Activated T-cell treated with anti-CD3 and anti-CD28 coated beads, Interleukin-2, amount 50 U/mL, for 72 hours (primary cell): ENCODE data around the gene PAIP2. TPM values are rescaled to one million over a fixed set of nuclear protein-coding genes. Genes with fewer than 3 reads are reported as not detected.
A peak's percentile ranks its signal among the peaks of the same experiment; 100 is the strongest.
"Not testable (repeated sequence)": the region's sequence is repeated elsewhere in the genome, so short reads cannot be mapped to it uniquely, and the experiment has no call there.

Experiments
- ATAC-seq, 2 donors: fragments of 150-1000 bp; cut with Tn5 transposase; replicated peaks in 1 of 2; 2 replicates each; pipeline ENCODE4 v1.10.0; 2021; ENCODE audit warnings: moderate library complexity in 2 of 2, mild to moderate bottlenecking in 1 of 2
- DNase-seq, 2 donors: peaks; one replicate each; pipeline ENCODE4 v3.0.0; 2021 to 2022; ENCODE audit warnings: mixed read lengths in 1 of 2
- H3K27ac Mint-ChIP-seq: one replicate; pipeline ENCODE4 v1.8.0; 2022; ENCODE audit warnings: mild to moderate bottlenecking, moderate library complexity, mixed read lengths
- H3K27me3 Mint-ChIP-seq: one replicate; pipeline ENCODE4 v1.8.0; 2022; ENCODE audit warnings: low read depth, mixed read lengths
- H3K36me3 Mint-ChIP-seq, 2 donors: one replicate each; pipeline ENCODE4 v1.8.0; 2022; ENCODE audit warnings: mixed read lengths in 2 of 2, mild to moderate bottlenecking in 1 of 2; ENCODE audit not compliant: insufficient read depth in 2 of 2
- H3K4me1 Mint-ChIP-seq: one replicate; pipeline ENCODE4 v1.8.0; 2022; ENCODE audit warnings: low read depth, mixed read lengths
- H3K4me3 Mint-ChIP-seq, 2 donors: one replicate each; pipeline ENCODE4 v1.8.0; 2022; ENCODE audit warnings: mild to moderate bottlenecking in 2 of 2, mixed read lengths in 2 of 2, moderate library complexity in 2 of 2
- H3K9me3 Mint-ChIP-seq, 2 donors: one replicate each; pipeline ENCODE4 v1.8.0; 2022; ENCODE audit warnings: mixed read lengths in 2 of 2
- total RNA-seq, 2 donors: library from RNA; stranded (reverse); gene quantifications; one replicate each; pipeline ENCODE4 v1.2.3, GENCODE V29; 2022

The PAIP2 gene
- total RNA-seq, 2 donors from 2014 or later, result 141 to 144 TPM

DNA sequence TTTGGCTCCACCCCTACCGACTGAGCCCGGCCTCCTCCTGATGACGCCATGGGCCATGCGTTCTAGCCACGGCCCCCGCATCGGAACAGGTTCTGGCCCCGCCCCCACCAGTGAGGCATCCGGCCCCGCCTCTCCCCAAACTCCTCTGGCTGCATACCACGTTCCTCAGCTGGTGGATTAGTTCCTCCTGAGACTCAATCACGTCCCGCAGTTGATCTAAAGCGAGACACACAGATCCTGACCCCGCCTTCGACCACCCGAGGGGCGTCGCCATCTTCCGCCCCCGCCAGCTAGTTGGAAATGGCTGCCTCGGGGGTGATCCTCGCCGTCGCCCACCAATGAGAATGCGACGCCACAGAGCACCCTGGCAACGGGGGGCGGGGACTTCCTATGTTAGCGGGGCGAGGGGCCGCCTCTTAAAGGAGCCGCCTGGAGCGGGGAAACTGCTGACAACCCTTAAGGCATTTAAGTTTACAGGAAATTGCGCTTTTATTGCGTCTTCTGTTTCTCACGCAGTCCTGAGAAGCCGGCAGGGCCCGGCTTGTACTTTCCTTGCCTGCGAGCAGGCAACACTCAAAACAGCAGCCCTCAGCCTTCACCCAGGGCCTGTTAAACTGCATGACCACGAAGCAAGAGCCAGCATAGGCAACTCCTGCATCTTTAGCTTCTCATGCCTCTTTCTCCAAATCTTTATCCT, 62.3 kb downstream of the PAIP2 start, which contains the start of gene SPATA24:
SPATA24 (minus strand) TSS at position 303 of the 697 bp plus-strand sequence; CDS start at position 274, 29 bp downstream.
- H3K9me3 Mint-ChIP-seq, result no peaks in the 10 kb centered on the region
- peaks cover 0 to 1% of the 10 kb centered on the region in 2 donors for H3K36me3 Mint-ChIP-seq
- peak within 1 kb of the TSS; percentile 83 to 89 for H3K4me3 Mint-ChIP-seq
- H3K27me3 Mint-ChIP-seq, result no peaks in the 10 kb centered on the region
- DNase-seq (peak; percentile 99), ATAC-seq (peak; percentile 91 to 92)
- peak within 1 kb of the TSS; percentile 97 for H3K27ac Mint-ChIP-seq
- H3K4me1 Mint-ChIP-seq, result peaks cover 50% of the 10 kb centered on the region

DNA sequence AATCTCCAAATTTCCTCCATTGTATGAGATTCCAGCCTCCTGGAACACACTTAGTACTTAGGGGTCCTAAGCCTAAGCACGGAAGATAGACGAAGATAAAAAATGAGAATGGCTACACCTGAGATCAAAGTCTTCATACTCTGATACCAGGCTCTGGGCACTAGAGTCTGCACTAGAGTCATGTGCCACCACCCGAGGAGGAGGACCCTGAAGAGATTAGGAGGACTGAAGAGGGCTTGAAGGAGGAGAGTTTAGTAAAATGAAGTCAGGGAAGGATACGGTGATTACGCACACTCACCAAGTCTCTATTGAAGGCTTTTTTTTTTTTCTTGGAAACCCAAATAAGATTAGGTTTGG, 62.8 kb downstream of the PAIP2 start:
- Mint-ChIP-seq H3K27ac (peak overlapping the region; percentile 97), H3K9me3 (no peaks in the 10 kb centered on the region), H3K36me3 (peaks cover 0 to 1% of the 10 kb centered on the region in 2 donors), H3K4me1 (peaks cover 44% of the 10 kb centered on the region), H3K4me3 (peak overlapping the region; percentile 83 to 89), H3K27me3 (no peaks in the 10 kb centered on the region)
- ATAC-seq (no peak), DNase-seq (no peak)

DNA sequence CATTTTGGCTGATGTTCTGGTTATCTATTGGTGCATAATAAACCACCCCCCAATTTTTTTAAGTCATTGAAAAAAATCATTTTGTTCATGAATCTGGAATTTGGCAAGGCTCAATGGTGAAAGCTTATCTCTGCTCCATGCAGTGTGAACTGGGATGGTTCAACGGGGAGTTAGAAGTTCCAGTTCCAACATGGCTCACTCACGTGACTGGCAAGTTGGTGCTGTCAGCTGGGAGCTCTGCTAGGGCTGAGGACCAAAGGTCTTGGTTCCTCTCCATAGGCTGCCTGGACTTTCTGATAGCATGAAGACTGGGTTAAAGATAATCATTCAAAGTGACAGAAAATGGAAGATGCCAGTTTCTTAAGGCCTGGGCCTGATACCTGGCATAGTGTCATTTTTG, 65.3 kb downstream of the PAIP2 start:
- Mint-ChIP-seq H3K4me1 (peaks cover 37% of the 10 kb centered on the region), H3K27me3 (no peaks in the 10 kb centered on the region), H3K4me3 (no peak overlapping the region), H3K9me3 (no peaks in the 10 kb centered on the region), H3K36me3 (peaks cover 0 to 1% of the 10 kb centered on the region in 2 donors), H3K27ac (no peak overlapping the region)
- DNase-seq, result no peak
- ATAC-seq, result no peak

DNA sequence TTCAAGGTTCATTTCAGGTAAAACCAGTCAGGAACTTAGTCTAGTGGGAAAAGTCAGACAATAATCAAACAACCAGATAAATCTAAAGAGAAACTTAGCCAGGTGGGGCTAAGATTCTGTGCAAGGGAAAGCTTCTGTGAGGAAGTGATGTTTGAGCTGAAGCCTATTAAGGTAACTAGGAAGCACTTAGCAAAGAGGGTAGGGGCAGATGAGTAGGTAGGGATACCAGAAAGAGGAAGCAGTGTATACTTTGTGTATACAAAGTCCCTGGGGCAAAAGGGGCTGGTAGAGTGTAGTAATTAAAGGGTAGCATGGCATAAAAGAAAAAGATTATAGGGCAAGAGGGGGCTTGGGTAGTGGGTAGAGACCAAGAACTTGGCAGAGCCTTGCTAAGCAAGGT, 65.9 kb downstream of the PAIP2 start:
- no peak for DNase-seq
- Mint-ChIP-seq H3K9me3 (no peaks in the 10 kb centered on the region), H3K4me1 (peaks cover 36% of the 10 kb centered on the region), H3K27ac (no peak overlapping the region), H3K4me3 (no peak overlapping the region), H3K36me3 (peaks cover 0 to 1% of the 10 kb centered on the region in 2 donors), H3K27me3 (no peaks in the 10 kb centered on the region)
- no peak for ATAC-seq

DNA sequence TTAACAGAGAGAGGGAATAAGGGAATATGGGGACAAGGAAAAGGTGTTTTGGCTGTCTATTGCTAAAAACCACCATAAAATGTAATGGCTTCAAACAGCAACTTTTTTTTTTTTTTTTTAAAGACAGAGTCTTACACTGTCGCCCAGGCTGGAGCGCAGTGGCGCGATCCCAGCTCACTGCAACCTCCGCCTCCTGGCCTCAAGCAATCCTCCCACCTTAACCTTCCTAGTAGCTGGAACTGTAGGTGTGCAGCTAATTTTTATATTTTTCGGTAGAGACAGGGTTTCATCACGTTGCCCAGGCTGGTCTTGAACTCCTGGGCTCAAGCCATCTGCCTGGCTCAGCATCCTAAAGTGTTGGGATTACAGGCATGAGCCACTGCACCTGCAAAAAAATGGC, 66.5 kb downstream of the PAIP2 start:
- peaks cover 2 to 3% of the 10 kb centered on the region in 2 donors for H3K36me3 Mint-ChIP-seq
- no peak overlapping the region for H3K4me3 Mint-ChIP-seq
- H3K27ac Mint-ChIP-seq, result no peak overlapping the region
- ATAC-seq (no peak), DNase-seq (no peak)
- H3K27me3 Mint-ChIP-seq, result no peaks in the 10 kb centered on the region
- H3K4me1 Mint-ChIP-seq, result peaks cover 36% of the 10 kb centered on the region
- H3K9me3 Mint-ChIP-seq, result no peaks in the 10 kb centered on the region

DNA sequence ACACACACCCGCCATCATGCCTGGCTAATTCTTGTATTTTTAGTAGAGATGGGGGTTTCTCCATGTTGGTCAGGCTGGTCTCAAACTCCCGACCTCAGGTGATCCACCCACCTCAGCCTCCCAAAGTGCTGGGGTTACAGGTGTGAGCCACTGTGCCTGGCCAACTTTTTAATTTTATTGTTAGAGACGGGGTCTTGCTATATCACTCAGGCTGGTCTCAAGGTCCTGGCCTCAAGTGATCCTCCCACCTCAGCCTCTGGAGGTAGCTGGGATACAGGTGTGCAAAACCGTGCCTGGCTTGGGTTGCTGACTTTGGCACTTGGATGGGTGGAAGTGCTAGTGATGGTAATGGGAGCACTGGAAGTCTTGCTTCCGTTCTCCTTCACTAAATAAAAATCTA, 67.5 kb downstream of the PAIP2 start:
- not testable (repeated sequence) for DNase-seq, H3K4me3 Mint-ChIP-seq, H3K27me3 Mint-ChIP-seq, H3K27ac Mint-ChIP-seq, H3K9me3 Mint-ChIP-seq, ATAC-seq, H3K36me3 Mint-ChIP-seq
- peaks cover 40% of the 10 kb centered on the region for H3K4me1 Mint-ChIP-seq

DNA sequence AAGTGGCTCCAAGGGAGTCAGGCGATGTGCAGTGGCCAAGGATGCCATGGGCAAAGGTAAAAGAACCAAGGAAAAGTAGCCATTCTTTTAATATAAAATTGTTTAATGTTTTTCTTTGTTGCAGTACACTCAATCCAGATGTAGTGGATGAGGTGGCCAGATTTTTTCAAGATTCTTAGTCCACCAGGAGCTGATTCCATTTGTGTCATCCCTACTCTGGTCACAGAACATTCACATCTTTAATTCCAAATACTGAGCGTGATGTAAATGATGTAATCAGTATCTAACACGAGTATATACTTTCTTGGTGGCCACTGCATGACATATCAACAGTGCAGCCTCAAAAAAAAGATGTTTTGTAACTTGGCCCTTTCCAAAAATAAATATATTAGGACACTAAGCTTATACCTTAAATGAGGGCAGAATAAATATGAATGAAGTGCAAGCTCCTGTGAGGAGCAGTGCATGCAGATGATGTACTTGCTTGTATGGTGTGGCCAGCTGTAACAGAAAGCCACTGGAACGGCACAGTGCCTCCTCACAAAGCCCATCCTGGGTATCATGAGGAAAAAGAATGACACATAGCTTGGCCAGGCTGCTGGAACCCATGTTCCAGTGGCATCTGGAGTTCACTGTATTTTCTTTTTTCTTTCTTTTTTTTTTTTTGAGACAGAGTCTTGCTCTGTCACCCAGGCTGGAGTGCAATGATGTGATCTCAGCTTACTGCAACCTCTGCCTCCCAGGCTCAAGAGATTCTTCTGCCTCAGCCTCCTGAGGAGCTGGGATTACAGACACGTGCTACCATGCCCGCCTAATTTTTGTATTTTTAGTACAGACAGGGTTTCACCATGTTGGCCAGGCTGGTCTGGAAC, 68.7 kb downstream of the PAIP2 start:
- DNase-seq, result no peak
- Mint-ChIP-seq H3K4me1 (peaks cover 41% of the 10 kb centered on the region), H3K4me3 (no peak overlapping the region), H3K27ac (no peak overlapping the region), H3K9me3 (no peaks in the 10 kb centered on the region), H3K27me3 (no peaks in the 10 kb centered on the region), H3K36me3 (peaks cover 2 to 3% of the 10 kb centered on the region in 2 donors)
- no peak for ATAC-seq

DNA sequence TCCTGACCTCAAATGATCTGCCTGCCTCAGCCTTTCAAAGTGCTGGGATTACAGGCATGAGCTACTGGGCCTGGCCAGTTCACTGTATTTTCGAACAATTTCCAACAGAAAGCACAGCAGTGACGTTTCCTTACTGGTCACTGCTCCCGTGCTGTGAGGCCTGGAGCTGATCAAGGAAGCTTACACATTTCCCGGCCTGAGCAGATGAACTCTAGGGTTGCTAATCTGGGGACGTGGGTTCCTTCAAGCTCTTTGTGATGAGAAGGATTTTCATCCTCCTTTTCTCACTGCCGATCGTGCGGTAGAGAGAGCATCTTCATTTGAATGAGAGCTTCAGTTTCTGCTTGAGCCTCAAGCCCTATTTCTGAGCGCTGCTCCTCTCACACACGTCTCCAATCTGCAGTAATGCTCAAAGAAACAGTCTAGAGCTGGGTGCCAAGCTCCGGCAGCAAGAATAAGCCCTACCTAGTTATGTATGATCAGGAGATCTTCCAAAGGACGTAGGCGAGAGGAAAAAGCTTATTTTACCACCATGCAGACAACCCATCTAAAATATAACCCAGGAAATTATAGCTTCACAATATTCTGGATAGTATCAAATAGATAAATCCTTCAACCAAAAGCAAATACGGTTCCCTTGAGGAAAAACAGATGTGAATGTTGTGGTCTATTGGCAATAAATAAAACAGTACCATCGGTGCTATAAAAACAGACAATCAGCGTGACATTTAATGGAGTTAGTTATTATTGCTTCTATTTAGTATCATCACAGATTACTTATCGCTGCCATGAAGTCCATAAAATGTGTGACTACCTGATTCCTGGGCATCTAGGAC, 69.6 kb downstream of the PAIP2 start:
- Mint-ChIP-seq H3K4me3 (no peak overlapping the region), H3K4me1 (peaks cover 49% of the 10 kb centered on the region), H3K36me3 (peaks cover 3% of the 10 kb centered on the region in 2 donors), H3K9me3 (no peaks in the 10 kb centered on the region), H3K27ac (no peak overlapping the region), H3K27me3 (no peaks in the 10 kb centered on the region)
- no peak for DNase-seq
- ATAC-seq, result no peak

DNA sequence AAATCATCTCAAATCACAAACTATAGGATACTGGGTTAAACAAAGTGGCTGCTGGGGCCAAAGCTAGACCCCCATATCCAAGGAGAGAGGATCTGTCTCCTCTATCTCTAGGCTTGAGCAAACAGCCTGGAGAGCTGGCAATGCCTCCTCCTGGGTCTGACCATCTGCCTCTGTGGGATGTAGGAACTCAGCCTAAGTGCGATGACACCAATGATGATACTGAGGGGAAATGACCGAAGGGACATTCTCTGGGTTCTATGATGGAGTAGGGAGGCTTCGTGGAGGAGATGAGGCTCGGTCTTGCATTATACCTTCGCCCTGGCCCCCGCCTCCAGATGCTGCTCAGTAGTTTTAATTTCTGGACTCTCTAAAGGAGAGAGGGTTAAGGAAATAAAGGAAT, 71.5 kb downstream of the PAIP2 start:
- peaks cover 2 to 10% of the 10 kb centered on the region in 2 donors for H3K36me3 Mint-ChIP-seq

DNA sequence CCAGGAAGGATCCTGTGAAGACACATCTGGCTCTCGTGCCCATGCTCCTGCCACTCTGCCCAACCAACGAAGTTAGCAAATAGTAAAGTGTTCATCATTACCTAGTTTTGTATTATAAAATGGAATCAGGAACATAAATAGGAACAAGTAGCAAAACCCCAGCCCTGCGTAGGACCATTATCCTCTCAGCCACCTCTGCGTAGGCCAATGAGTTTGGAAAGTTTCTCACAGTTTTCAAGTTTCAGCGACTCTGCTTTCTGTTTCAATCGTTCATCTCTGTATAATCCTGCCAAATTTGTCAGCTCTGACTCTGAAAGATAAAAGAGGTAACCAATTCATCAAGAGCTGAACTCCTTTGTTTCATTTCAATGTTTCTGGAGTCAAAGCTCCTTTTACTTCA, 72.3 kb downstream of the PAIP2 start:
- H3K27me3 Mint-ChIP-seq, result no peaks in the 10 kb centered on the region
- peaks cover 7 to 15% of the 10 kb centered on the region in 2 donors for H3K36me3 Mint-ChIP-seq
- ATAC-seq, result peak; percentile 55 to 62
- peak overlapping the region; percentile 98 for H3K27ac Mint-ChIP-seq
- DNase-seq, result no peak
- peak overlapping the region; percentile 75 to 82 for H3K4me3 Mint-ChIP-seq
- peaks cover 61% of the 10 kb centered on the region for H3K4me1 Mint-ChIP-seq
- no peaks in the 10 kb centered on the region for H3K9me3 Mint-ChIP-seq

More for the DNA sequence above, 71.5 kb downstream of the PAIP2 start:
- Mint-ChIP-seq H3K27me3 (no peaks in the 10 kb centered on the region), H3K4me3 (peak overlapping the region; percentile 75 to 82), H3K27ac (peak overlapping the region; percentile 98), H3K4me1 (peaks cover 54% of the 10 kb centered on the region), H3K9me3 (no peaks in the 10 kb centered on the region)
- DNase-seq, result no peak
- no peak for ATAC-seq

DNA sequence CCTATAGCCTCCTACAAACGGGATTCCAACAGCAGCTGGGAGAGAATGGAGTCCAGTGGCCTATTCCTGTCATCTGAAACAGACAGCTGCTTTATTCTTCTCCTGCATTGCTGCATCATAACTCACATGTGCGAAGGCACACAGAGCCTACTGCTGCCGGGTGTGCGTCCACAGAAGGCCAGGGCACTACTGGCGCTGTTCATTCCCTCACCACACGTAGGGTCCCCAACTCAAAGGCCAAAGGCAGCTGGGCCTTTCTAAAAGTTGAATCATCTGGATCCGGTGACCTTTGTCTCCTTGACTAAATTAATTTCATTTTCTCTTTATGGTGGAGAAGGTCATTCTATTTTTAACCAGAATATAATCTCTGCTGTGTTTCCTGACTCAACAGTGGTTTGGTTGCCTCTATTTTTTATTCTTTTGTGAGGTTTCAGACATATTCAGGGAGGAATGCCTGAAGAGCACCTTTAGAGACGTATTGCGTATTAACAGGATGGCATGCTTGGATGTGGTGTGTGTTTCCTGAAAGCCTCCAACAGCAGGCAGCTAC, 73.0 kb downstream of the PAIP2 start:
- Mint-ChIP-seq H3K4me3 (peak overlapping the region; percentile 75 to 82), H3K27me3 (no peaks in the 10 kb centered on the region), H3K36me3 (peaks cover 9 to 20% of the 10 kb centered on the region in 2 donors), H3K9me3 (no peaks in the 10 kb centered on the region), H3K4me1 (peaks cover 68% of the 10 kb centered on the region), H3K27ac (peak overlapping the region; percentile 98)
- DNase-seq, result no peak
- ATAC-seq, result peak; percentile 24 to 34

DNA sequence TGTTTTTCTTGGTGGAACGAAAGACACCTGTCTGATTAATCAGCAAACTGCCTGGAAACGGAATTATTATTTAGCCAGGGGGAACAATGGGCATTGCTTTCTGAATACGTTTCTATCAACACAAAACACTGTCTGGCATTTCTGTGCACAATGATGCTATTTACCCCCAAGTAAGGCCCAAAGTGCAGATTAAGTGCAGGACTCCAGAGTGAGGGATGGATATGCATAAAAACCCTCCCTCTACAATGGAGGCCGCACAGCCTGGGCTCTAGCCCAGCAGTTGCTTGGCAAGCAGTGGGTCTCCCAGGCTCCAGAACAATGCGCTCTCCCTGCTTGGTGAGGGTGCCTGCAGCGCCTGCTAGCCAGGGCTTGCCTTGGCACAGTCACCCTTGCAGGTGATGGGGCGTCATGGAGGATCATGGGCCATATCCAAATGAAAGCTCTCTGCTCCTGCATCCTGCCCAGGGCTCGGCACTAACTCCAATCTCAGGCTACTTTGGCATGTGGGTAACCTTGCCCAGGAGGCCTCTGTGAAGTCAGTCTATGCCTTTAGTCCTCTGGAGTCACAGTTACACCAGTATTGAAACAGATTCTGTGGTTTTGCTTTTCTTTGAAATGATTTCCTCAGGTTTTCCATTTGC, 73.7 kb downstream of the PAIP2 start:
- H3K27ac Mint-ChIP-seq, result peak overlapping the region; percentile 98
- H3K4me3 Mint-ChIP-seq, result peak overlapping the region; percentile 75 to 82
- ATAC-seq (peak; percentile 83 to 85), DNase-seq (peak; percentile 47 to 51)
- H3K4me1 Mint-ChIP-seq, result peaks cover 69% of the 10 kb centered on the region
- no peaks in the 10 kb centered on the region for H3K9me3 Mint-ChIP-seq
- no peaks in the 10 kb centered on the region for H3K27me3 Mint-ChIP-seq
- H3K36me3 Mint-ChIP-seq, result peaks cover 9 to 21% of the 10 kb centered on the region in 2 donors
